CD4-positive, CD25-positive, alpha-beta regulatory T cell (primary cell): ENCODE data around the gene GNPAT. TPM values are rescaled to one million over a fixed set of nuclear protein-coding genes. Genes with fewer than 3 reads are reported as not detected.

Experiments
- ATAC-seq, 2 donors: fragments of 150-1000 bp; cut with Tn5 transposase; one replicate each; pipeline ENCODE4 v1.10.0; 2021; ENCODE audit warnings: low read depth in 2 of 2, moderate number of reproducible peaks in 2 of 2, moderate library complexity in 1 of 2
- DNase-seq, 3 donors: peaks; one replicate each; pipeline versions ENCODE4 v3.0.0 to v3.0.0-alpha.2; 2012 to 2022; ENCODE audit warnings: mixed read lengths in 1 of 3
- H3K27ac ChIP-seq: one replicate; pipeline ENCODE4 v1.7.0; 2013; ENCODE audit warnings: mild to moderate bottlenecking, low read length; ENCODE audit not compliant: insufficient read depth, poor library complexity, severe bottlenecking
- H3K27me3 ChIP-seq: one replicate; pipeline ENCODE4 v1.7.0; 2013; ENCODE audit warnings: low read length; ENCODE audit not compliant: control insufficient read depth, insufficient read depth
- H3K36me3 ChIP-seq: one replicate; pipeline ENCODE4 v1.7.0; 2013; ENCODE audit warnings: mild to moderate bottlenecking, low read length, moderate library complexity; ENCODE audit not compliant: control insufficient read depth, insufficient read depth
- H3K4me1 ChIP-seq: 2 replicates; pipeline ENCODE4 v1.7.0; 2013; ENCODE audit warnings: mild to moderate bottlenecking, low read length; ENCODE audit not compliant: insufficient read depth, control insufficient read depth, poor library complexity, severe bottlenecking
- H3K4me3 ChIP-seq: one replicate; pipeline ENCODE4 v1.7.0; 2013; ENCODE audit warnings: low read depth, mild to moderate bottlenecking, low read length, moderate library complexity
- H3K9me3 ChIP-seq, 2 experiments: 1 replicate in 1 of 2; 2 replicates in 1 of 2; pipeline ENCODE4 v1.7.0; 2013; ENCODE audit warnings: low read length in 2 of 2, mild to moderate bottlenecking in 1 of 2, moderate library complexity in 1 of 2; ENCODE audit not compliant: control insufficient read depth in 2 of 2
- H3K27ac Mint-ChIP-seq, 3 donors: one replicate each; pipeline ENCODE4 v1.8.0; 2020 to 2022; ENCODE audit warnings: mild to moderate bottlenecking in 3 of 3, mixed read lengths in 3 of 3, moderate library complexity in 2 of 3
- H3K27me3 Mint-ChIP-seq: one replicate; pipeline ENCODE4 v1.8.0; 2022; ENCODE audit warnings: mild to moderate bottlenecking, mixed read lengths
- H3K36me3 Mint-ChIP-seq: one replicate; pipeline ENCODE4 v1.8.0; 2020; ENCODE audit warnings: mixed read lengths
- H3K4me1 Mint-ChIP-seq, 4 donors: one replicate each; pipeline ENCODE4 v1.8.0; 2020 to 2022; ENCODE audit warnings: mixed read lengths in 4 of 4, mild to moderate bottlenecking in 1 of 4
- H3K4me3 Mint-ChIP-seq, 4 donors: one replicate each; pipeline ENCODE4 v1.8.0; 2020 to 2022; ENCODE audit warnings: mild to moderate bottlenecking in 4 of 4, mixed read lengths in 4 of 4, moderate library complexity in 3 of 4
- H3K9me3 Mint-ChIP-seq, 7 donors: one replicate each; pipeline ENCODE4 v1.8.0; 2020 to 2022; ENCODE audit warnings: mixed read lengths in 7 of 7, mild to moderate bottlenecking in 3 of 7, moderate library complexity in 2 of 7
- polyA plus RNA-seq, 4 donors: library from polyadenylated mRNA; unstranded; fragments of 300-500 nt; fragmentation: Illumina TruSeq; gene quantifications; one replicate each; pipeline ENCODE4 v1.2.3, GENCODE V29; 2021
- total RNA-seq: library from RNA; stranded (reverse); gene quantifications from one replicate; pipeline ENCODE4 v1.2.3, GENCODE V29; 2022

Gene GNPAT
- total and polyA plus RNA-seq, 5 donors from 2014 or later, result 23.1 to 46.8 (median 41.0) TPM

DNA sequence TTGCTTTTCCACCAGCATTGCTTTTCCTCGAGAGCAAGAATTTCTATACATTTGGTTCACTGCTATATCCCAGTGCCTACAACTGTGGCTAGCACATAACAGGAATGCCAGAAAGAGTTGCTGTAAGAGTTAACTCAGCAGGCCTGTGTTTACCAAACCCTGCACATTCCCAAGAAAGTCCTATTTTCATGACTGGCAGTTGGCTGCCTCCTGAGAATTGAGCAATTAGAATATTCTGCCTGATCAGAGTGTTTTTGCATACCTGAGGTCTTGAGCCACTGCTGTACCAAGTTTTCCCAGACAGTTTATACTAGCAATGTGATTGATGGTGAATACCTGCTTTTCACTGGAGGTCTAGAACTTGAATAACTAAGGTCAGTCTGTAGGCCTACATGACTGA, 2.7 kb upstream of the GNPAT start:
- Mint-ChIP-seq H3K4me3 (peak overlapping the region in 3 of 4 donors; percentile 22 to 84 (median 42)), H3K9me3 (no peaks in the 10 kb centered on the region), H3K27ac (peak overlapping the region in 2 of 3 donors; percentile 55 to 57), H3K27me3 (no peaks in the 10 kb centered on the region), H3K4me1 (peaks cover 39 to 75% (median 60%) of the 10 kb centered on the region in 4 donors), H3K36me3 (peaks cover 33% of the 10 kb centered on the region)
- Histone ChIP-seq H3K4me1 (peaks cover 49% of the 10 kb centered on the region), H3K36me3 (peaks cover 33% of the 10 kb centered on the region), H3K27me3 (no peaks in the 10 kb centered on the region), H3K9me3 (no peaks in the 10 kb centered on the region), H3K27ac (no peak overlapping the region), H3K4me3 (no peak overlapping the region)
- ATAC-seq (no peak), DNase-seq (no peak)

DNA sequence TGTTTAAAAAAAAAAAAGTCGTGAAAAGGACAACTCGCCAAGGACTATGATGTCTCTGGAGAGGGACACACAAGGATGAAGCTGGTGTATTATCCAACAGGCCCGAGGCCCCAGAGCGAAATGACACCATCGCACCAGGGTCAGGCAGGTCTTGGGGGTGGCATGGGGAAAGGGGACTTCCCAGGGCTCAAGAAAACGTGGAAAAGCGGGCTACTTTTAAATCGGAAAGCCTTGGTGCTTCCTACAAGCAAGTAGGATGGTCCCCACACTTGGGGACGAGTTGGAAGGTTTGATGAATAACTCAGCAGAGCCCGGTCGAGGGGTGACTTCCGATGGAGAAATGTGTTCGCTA, 505 bp upstream of the GNPAT start:
- Histone ChIP-seq H3K9me3 (no peaks in the 10 kb centered on the region), H3K27ac (peak overlapping the region; percentile 78), H3K4me3 (peak overlapping the region; percentile 95), H3K27me3 (no peaks in the 10 kb centered on the region), H3K4me1 (peaks cover 60% of the 10 kb centered on the region), H3K36me3 (peaks cover 32% of the 10 kb centered on the region)
- Mint-ChIP-seq H3K27ac (peak overlapping the region; percentile 97 to 98 (median 97)), H3K4me1 (peaks cover 37 to 81% (median 65%) of the 10 kb centered on the region in 4 donors), H3K27me3 (no peaks in the 10 kb centered on the region), H3K4me3 (peak overlapping the region; percentile 96 to 100 (median 98)), H3K36me3 (peaks cover 29% of the 10 kb centered on the region), H3K9me3 (no peaks in the 10 kb centered on the region)
- no peak for ATAC-seq
- DNase-seq, result no peak

DNA sequence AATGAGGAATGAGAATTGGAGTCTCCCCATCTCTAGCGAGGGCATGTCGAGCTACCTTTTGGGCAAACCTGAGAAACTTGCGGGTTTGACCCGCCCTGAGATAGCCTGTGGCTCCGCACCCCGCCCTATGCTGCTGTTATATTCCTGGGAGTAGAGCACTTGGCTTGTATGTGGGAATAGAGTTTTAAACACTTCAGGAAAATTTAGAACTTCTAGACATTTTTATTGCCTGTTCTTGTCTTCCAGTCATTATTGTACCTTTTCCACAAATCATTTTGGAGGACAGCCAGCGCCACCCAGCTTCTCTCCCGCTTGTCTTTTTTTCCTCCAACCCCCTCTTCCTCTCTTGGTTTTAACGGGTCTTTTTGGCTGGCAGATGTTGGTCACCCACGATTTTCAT, 738 bp downstream of the GNPAT start:
- Histone ChIP-seq H3K4me1 (peaks cover 58% of the 10 kb centered on the region), H3K27ac (peak overlapping the region; percentile 78), H3K9me3 (no peaks in the 10 kb centered on the region), H3K36me3 (peaks cover 26% of the 10 kb centered on the region), H3K27me3 (no peaks in the 10 kb centered on the region), H3K4me3 (peak overlapping the region; percentile 95)
- H3K4me1 Mint-ChIP-seq, result peaks cover 37 to 77% (median 61%) of the 10 kb centered on the region in 4 donors
- ATAC-seq (no peak), DNase-seq (peak in 1 of 3 donors; percentile 23)
- H3K4me3 Mint-ChIP-seq, result peak overlapping the region; percentile 96 to 100 (median 98)
- H3K27me3 Mint-ChIP-seq, result no peaks in the 10 kb centered on the region
- no peaks in the 10 kb centered on the region for H3K9me3 Mint-ChIP-seq
- H3K27ac Mint-ChIP-seq, result peak overlapping the region; percentile 54 to 97 (median 97)
- H3K36me3 Mint-ChIP-seq, result peaks cover 21% of the 10 kb centered on the region

GRCh38 chr1:231242516-231243198, 1.6 kb downstream of the GNPAT start:
- no peaks in the 10 kb centered on the region for H3K9me3 Mint-ChIP-seq
- Histone ChIP-seq H3K4me1 (peaks cover 49% of the 10 kb centered on the region), H3K27ac (no peak overlapping the region), H3K4me3 (peak overlapping the region; percentile 95), H3K27me3 (no peaks in the 10 kb centered on the region), H3K36me3 (peaks cover 17% of the 10 kb centered on the region), H3K9me3 (no peaks in the 10 kb centered on the region)
- no peak for ATAC-seq
- H3K27me3 Mint-ChIP-seq, result no peaks in the 10 kb centered on the region
- peaks cover 37 to 74% (median 58%) of the 10 kb centered on the region in 4 donors for H3K4me1 Mint-ChIP-seq
- peak in 1 of 3 donors; percentile 22 for DNase-seq
- H3K36me3 Mint-ChIP-seq, result peaks cover 18% of the 10 kb centered on the region
- peak overlapping the region; percentile 1 to 97 (median 54) for H3K27ac Mint-ChIP-seq
- peak overlapping the region; percentile 96 to 100 (median 98) for H3K4me3 Mint-ChIP-seq

DNA sequence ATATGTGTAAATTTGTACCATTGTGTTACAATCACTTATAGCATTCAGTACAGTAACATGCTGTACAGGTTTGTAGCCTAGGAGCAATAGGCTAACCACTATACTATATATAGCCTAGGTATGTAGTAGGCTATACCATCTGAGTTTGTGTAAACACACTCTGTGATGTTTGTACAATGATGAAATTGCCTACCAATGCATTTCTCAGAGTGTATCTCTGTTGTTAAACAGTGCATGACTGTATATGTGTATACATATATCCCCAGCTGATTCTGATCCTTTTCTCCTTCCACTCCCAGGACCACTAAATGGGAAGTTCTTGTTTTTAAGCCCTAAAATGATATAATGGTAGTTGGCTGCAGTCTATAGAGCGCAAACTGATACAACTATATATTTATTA, 7.8 kb downstream of the GNPAT start:
- Histone ChIP-seq H3K4me1 (peaks cover 7% of the 10 kb centered on the region), H3K9me3 (no peaks in the 10 kb centered on the region), H3K36me3 (peaks cover 30% of the 10 kb centered on the region), H3K27me3 (no peaks in the 10 kb centered on the region), H3K27ac (no peak overlapping the region), H3K4me3 (no peak overlapping the region)
- Mint-ChIP-seq H3K4me1 (peaks cover 27 to 55% (median 40%) of the 10 kb centered on the region in 4 donors), H3K27ac (no peak overlapping the region), H3K36me3 (peaks cover 31% of the 10 kb centered on the region), H3K9me3 (no peaks in the 10 kb centered on the region), H3K27me3 (no peaks in the 10 kb centered on the region), H3K4me3 (no peak overlapping the region)
- DNase-seq, result no peak
- ATAC-seq, result no peak

GRCh38 chr1:231252336-231252735, 11.3 kb downstream of the GNPAT start:
- peaks cover 0 to 2% (median 0%) of the 10 kb centered on the region in 7 donors for H3K9me3 Mint-ChIP-seq
- peaks cover 18 to 37% (median 33%) of the 10 kb centered on the region in 4 donors for H3K4me1 Mint-ChIP-seq
- peak overlapping the region in 1 of 3 donors; percentile 3 for H3K27ac Mint-ChIP-seq
- no peak overlapping the region for H3K4me3 Mint-ChIP-seq
- H3K4me1 ChIP-seq, result no peaks in the 10 kb centered on the region
- DNase-seq, result no peak
- peaks cover 55% of the 10 kb centered on the region for H3K36me3 Mint-ChIP-seq
- no peaks in the 10 kb centered on the region for H3K9me3 ChIP-seq
- no peak overlapping the region for H3K4me3 ChIP-seq
- H3K27me3 Mint-ChIP-seq, result no peaks in the 10 kb centered on the region
- ATAC-seq, result no peak
- H3K36me3 ChIP-seq, result peaks cover 43% of the 10 kb centered on the region
- H3K27me3 ChIP-seq, result no peaks in the 10 kb centered on the region
- H3K27ac ChIP-seq, result no peak overlapping the region

DNA sequence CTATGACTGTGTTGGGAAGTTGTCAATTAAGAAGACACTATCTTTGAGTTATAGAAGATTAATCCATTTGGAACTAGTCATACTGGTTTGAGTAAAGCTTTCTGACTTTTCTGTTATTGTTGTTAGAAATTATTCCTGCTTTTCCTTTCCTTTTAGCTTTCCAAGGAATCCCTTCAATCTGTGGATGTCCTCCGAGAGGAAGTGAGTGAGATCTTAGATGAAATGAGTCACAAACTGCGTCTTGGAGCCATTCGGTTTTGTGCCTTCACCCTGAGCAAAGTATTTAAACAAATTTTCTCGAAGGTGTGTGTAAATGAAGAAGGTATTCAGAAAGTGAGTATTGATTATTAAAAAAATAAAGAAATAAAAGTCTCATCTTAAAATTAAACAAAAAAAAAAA, 19.3 kb downstream of the GNPAT start:
- H3K27me3 Mint-ChIP-seq, result no peaks in the 10 kb centered on the region
- no peak overlapping the region for H3K27ac Mint-ChIP-seq
- no peak overlapping the region for H3K4me3 Mint-ChIP-seq
- ATAC-seq (no peak), DNase-seq (no peak)
- Histone ChIP-seq H3K27me3 (no peaks in the 10 kb centered on the region), H3K9me3 (peaks cover 3 to 14% of the 10 kb centered on the region in 2 experiments), H3K36me3 (peaks cover 90% of the 10 kb centered on the region), H3K27ac (no peak overlapping the region), H3K4me3 (no peak overlapping the region), H3K4me1 (no peaks in the 10 kb centered on the region)
- peaks cover 60% of the 10 kb centered on the region for H3K36me3 Mint-ChIP-seq
- peaks cover 0 to 6% (median 2%) of the 10 kb centered on the region in 4 donors for H3K4me1 Mint-ChIP-seq
- peaks cover 0 to 12% (median 3%) of the 10 kb centered on the region in 7 donors for H3K9me3 Mint-ChIP-seq

DNA sequence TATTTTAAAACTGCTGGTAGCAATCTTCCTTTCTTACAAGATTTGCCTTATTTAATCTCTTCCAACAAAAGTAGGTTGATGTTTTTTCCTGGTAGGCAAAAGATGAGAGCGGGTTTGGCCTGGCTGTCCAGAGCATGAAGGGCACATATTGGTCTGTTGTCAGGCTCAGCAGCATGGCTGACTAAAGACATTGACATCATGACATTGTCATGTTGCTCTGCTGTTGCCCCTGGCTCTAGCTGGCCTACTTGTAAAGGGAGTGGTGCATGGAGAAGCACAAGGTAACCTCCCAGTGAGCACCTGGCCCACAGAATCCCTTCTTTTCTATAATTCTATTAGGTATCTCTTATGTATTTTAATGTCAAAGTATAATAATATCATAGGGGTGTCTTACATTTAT, 23.6 kb downstream of the GNPAT start:
- Mint-ChIP-seq H3K36me3 (peaks cover 58% of the 10 kb centered on the region), H3K27me3 (no peaks in the 10 kb centered on the region), H3K4me1 (no peaks in the 10 kb centered on the region), H3K4me3 (no peak overlapping the region), H3K27ac (peak overlapping the region in 1 of 3 donors; percentile 74), H3K9me3 (no peaks in the 10 kb centered on the region)
- peaks cover 84% of the 10 kb centered on the region for H3K36me3 ChIP-seq
- no peak for DNase-seq
- H3K27me3 ChIP-seq, result no peaks in the 10 kb centered on the region
- H3K4me1 ChIP-seq, result no peaks in the 10 kb centered on the region
- H3K4me3 ChIP-seq, result no peak overlapping the region
- no peaks in the 10 kb centered on the region for H3K9me3 ChIP-seq
- H3K27ac ChIP-seq, result no peak overlapping the region
- no peak for ATAC-seq
